Upper lobe of left lung (tissue), 6 donors: Measurements from ENCODE around the gene AP4M1. TPM values are rescaled to one million over a fixed set of nuclear protein-coding genes. Genes with fewer than 3 reads are reported as not detected.
A peak's percentile ranks its signal among the peaks of the same experiment; 100 is the strongest.

Experiments
- ATAC-seq, 2 donors: fragments of 200-7000 bp; cut with Tn5 transposase; one replicate each; pipeline ENCODE4 v1.9.1; 2022; ENCODE audit warnings: mild to moderate bottlenecking in 2 of 2, moderate library complexity in 2 of 2; ENCODE audit not compliant: low FRiP score in 2 of 2
- DNase-seq, 2 donors: peaks; one replicate each; pipeline ENCODE4 v3.0.0-alpha.2; 2019 to 2020
- H3K27ac ChIP-seq, 4 donors: fragments of 200-600 bp; sonication (generic); one replicate each; pipeline ENCODE4 v1.5.1; 2016 to 2019
- H3K27me3 ChIP-seq, 4 donors: fragments of 200-600 bp; sonication (generic); one replicate each; pipeline ENCODE4 v1.5.1; 2017 to 2019
- H3K36me3 ChIP-seq, 4 donors: fragments of 200-600 bp; sonication (generic); one replicate each; pipeline ENCODE4 v1.5.1; 2016 to 2019
- H3K4me1 ChIP-seq, 4 donors: fragments of 200-600 bp; sonication (generic); one replicate each; pipeline ENCODE4 v1.5.1; 2018 to 2019
- H3K4me3 ChIP-seq, 4 donors: fragments of 200-600 bp; sonication (generic); one replicate each; pipeline ENCODE4 v1.5.1; 2017 to 2019; ENCODE audit warnings: mild to moderate bottlenecking in 2 of 4, moderate library complexity in 1 of 4
- H3K9me3 ChIP-seq, 4 donors: fragments of 200-600 bp; sonication (generic); one replicate each; pipeline ENCODE4 v1.5.1; 2018 to 2019
- CTCF ChIP-seq, 6 experiments: fragments of 450-650 bp in 4 of 6; fragments of 200-600 bp in 2 of 6; sonication (generic) in 2 of 6; IDR thresholded peaks; one replicate each; pipeline ENCODE4 v1.5.1; 2016 to 2019; ENCODE audit warnings: antibody characterized with exemption in 6 of 6
- EP300 ChIP-seq, 4 donors: sonication (generic); formaldehyde crosslinking; IDR thresholded peaks; one replicate each; pipeline ENCODE4 v1.5.1; 2017; ENCODE audit warnings: antibody characterized with exemption in 4 of 4, control low read depth in 2 of 4
- POLR2A ChIP-seq, 4 donors: fragments of 450-650 bp; IDR thresholded peaks; one replicate each; pipeline ENCODE4 v1.5.1; 2016 to 2017; ENCODE audit warnings: antibody characterized with exemption in 4 of 4, mild to moderate bottlenecking in 2 of 4
- POLR2AphosphoS5 ChIP-seq, 2 donors: sonication (generic); formaldehyde crosslinking; IDR thresholded peaks; one replicate each; pipeline ENCODE4 v1.5.1; 2017; ENCODE audit warnings: antibody characterized with exemption in 2 of 2
- WGBS, 2 donors: methylation state at CpG; one replicate each; pipeline ENCODE4 v1.1.5; 2017 to 2018; 5-methylcytosine and 5-hydroxymethylcytosine counted together
- total RNA-seq, 6 donors: library from RNA; depleted of rRNA in 4 of 6; stranded (reverse); fragments of >200 nt in 4 of 6; gene quantifications; one replicate each; pipeline versions ENCODE4 v1.1.0 to v1.2.1, GENCODE V29; 2016 to 2021
- donor health status: DM: no; HTN: no; CAD: no; lungs with moderate emphysema.
- donor health status: DM: no; HTN: yes; CAD: no; lungs with severe emphysema.

AP4M1 gene
- total RNA-seq: 100 to 1,000 TPM in 1 of 6 donors, 10 to 100 TPM in 5; 17.3 to 142 (median 19.4) TPM

GRCh38 chr7:100101016-100101862, at the start of gene AP4M1, which contains the start of gene MCM7:
TSS of gene AP4M1 (plus strand) at chr7:100101643. CDS start at chr7:100101715, 72 bp downstream.
TSS of gene MCM7 (minus strand) at chr7:100101397. CDS start at chr7:100101294, 103 bp downstream.
- WGBS, 2 donors: 0% methylated on average over 34 to 37 of the region's 80 CpGs
- H3K4me1 ChIP-seq: peaks cover 19 to 30% (median 21%) of the 10 kb centered on the region in 4 donors
- H3K36me3 ChIP-seq: peaks cover 22 to 66% (median 54%) of the 10 kb centered on the region in 4 donors
- no peak for TF ChIP-seq EP300 (IDR thresholded peaks at IDR 0.05)
- no peak for TF ChIP-seq CTCF (IDR thresholded peaks at IDR 0.05)
- peak; percentile 75 to 87 for TF ChIP-seq POLR2AphosphoS5 (IDR thresholded peaks at IDR 0.05)
- TF ChIP-seq POLR2A (IDR thresholded peaks at IDR 0.05): peak in 1 of 4 donors; percentile 41
- peak within 1 kb of the TSS; percentile 93 to 99 (median 95) for H3K27ac ChIP-seq
- no peaks in the 10 kb centered on the region for H3K9me3 ChIP-seq
- ATAC-seq: peak; percentile 97 to 98
- no peaks in the 10 kb centered on the region for H3K27me3 ChIP-seq
- peak within 1 kb of the TSS; percentile 75 to 100 (median 86) for H3K4me3 ChIP-seq
- peak; percentile 98 to 99 for DNase-seq

- peaks cover 2 to 15% (median 14%) of the 10 kb centered on the region in 4 donors for H3K36me3 ChIP-seq
- peaks cover 5 to 16% (median 9%) of the 10 kb centered on the region in 4 donors for H3K4me1 ChIP-seq
- no peak for ATAC-seq
- no peak overlapping the region for H3K27ac ChIP-seq
- no peaks in the 10 kb centered on the region for H3K9me3 ChIP-seq
- H3K4me3 ChIP-seq: no peak overlapping the region
- TF ChIP-seq CTCF (IDR thresholded peaks at IDR 0.05): peak in 4 of 6 experiments; percentile 14 to 70 (median 46)
- TF ChIP-seq POLR2A (IDR thresholded peaks at IDR 0.05): no peak
- no peak for TF ChIP-seq POLR2AphosphoS5 (IDR thresholded peaks at IDR 0.05)
- TF ChIP-seq EP300 (IDR thresholded peaks at IDR 0.05): no peak
- WGBS, 2 donors: 38 to 50% methylated on average over 3 of the region's 3 CpGs
- DNase-seq: no peak
- H3K27me3 ChIP-seq: no peaks in the 10 kb centered on the region
Observed at GRCh38 chr7:100053215-100053614, 48.2 kb upstream of the AP4M1 start.

GRCh38 chr7:100057006-100057405, 44.4 kb upstream of the AP4M1 start:
- no peak for ATAC-seq
- H3K27me3 ChIP-seq: no peaks in the 10 kb centered on the region
- peaks cover 5 to 48% (median 31%) of the 10 kb centered on the region in 4 donors for H3K36me3 ChIP-seq
- no peak for DNase-seq
- H3K4me3 ChIP-seq: no peak overlapping the region
- H3K4me1 ChIP-seq: no peaks in the 10 kb centered on the region
- H3K27ac ChIP-seq: no peak overlapping the region
- WGBS, 2 donors: 91% methylated on average over 7 to 10 of the region's 10 CpGs
- TF ChIP-seq POLR2AphosphoS5 (IDR thresholded peaks at IDR 0.05) (no peak), POLR2A (IDR thresholded peaks at IDR 0.05) (no peak), CTCF (IDR thresholded peaks at IDR 0.05) (no peak), EP300 (IDR thresholded peaks at IDR 0.05) (no peak)
- H3K9me3 ChIP-seq: no peaks in the 10 kb centered on the region

- H3K4me3 ChIP-seq: no peak overlapping the region
- H3K9me3 ChIP-seq: no peaks in the 10 kb centered on the region
- H3K4me1 ChIP-seq: no peaks in the 10 kb centered on the region
- H3K27ac ChIP-seq: no peak overlapping the region
- H3K27me3 ChIP-seq: no peaks in the 10 kb centered on the region
- H3K36me3 ChIP-seq: peaks cover 12 to 65% (median 45%) of the 10 kb centered on the region in 4 donors
- no peak for DNase-seq
- no peak for ATAC-seq
- no peak for TF ChIP-seq CTCF (IDR thresholded peaks at IDR 0.05)
- TF ChIP-seq EP300 (IDR thresholded peaks at IDR 0.05): no peak
- TF ChIP-seq POLR2A (IDR thresholded peaks at IDR 0.05): no peak
- TF ChIP-seq POLR2AphosphoS5 (IDR thresholded peaks at IDR 0.05): no peak
- WGBS, 2 donors: 84 to 87% methylated on average over 5 of the region's 5 CpGs
Observed at GRCh38 chr7:100059251-100059739, 42.1 kb upstream of the AP4M1 start.
